Measurements from ENCODE around the gene NIM1K.

NIM1K gene

GRCh38 chr5:43268188-43268820, 76.3 kb downstream of the NIM1K start:
- no peak for DNase-seq (ENCODE audit: low read depth)
- H3K4me3 ChIP-seq (ENCODE audit: low read depth, low read length): no peak overlapping the region

- no peak overlapping the region for H3K4me3 ChIP-seq (ENCODE audit: low read depth, low read length)
- DNase-seq (ENCODE audit: low read depth): no peak
These were observed 78.6 kb downstream of the NIM1K start for GRCh38 chr5:43270645-43271044.

- no peak overlapping the region for H3K4me3 ChIP-seq (ENCODE audit: low read depth, low read length)
- DNase-seq (ENCODE audit: low read depth): no peak
These were observed 81.5 kb downstream of the NIM1K start for GRCh38 chr5:43273552-43273951.

GRCh38 chr5:43274435-43275114, 82.5 kb downstream of the NIM1K start:
- H3K4me3 ChIP-seq (ENCODE audit: low read depth, low read length): no peak overlapping the region
- no peak for DNase-seq (ENCODE audit: low read depth)

GRCh38 chr5:43275391-43275790, 83.4 kb downstream of the NIM1K start:
- no peak for DNase-seq (ENCODE audit: low read depth)
- H3K4me3 ChIP-seq (ENCODE audit: low read depth, low read length): no peak overlapping the region

- H3K4me3 ChIP-seq (ENCODE audit: low read depth, low read length): no peak overlapping the region
- no peak for DNase-seq (ENCODE audit: low read depth)
These were observed 87.7 kb downstream of the NIM1K start for GRCh38 chr5:43279548-43280274.

GRCh38 chr5:43281840-43282658, 90.0 kb downstream of the NIM1K start:
- no peak for DNase-seq (ENCODE audit: low read depth)
- no peak overlapping the region for H3K4me3 ChIP-seq (ENCODE audit: low read depth, low read length)

- no peak for DNase-seq (ENCODE audit: low read depth)
- no peak overlapping the region for H3K4me3 ChIP-seq (ENCODE audit: low read depth, low read length)
These were observed 94.6 kb downstream of the NIM1K start for GRCh38 chr5:43286623-43287022.

- H3K4me3 ChIP-seq (ENCODE audit: low read depth, low read length): no peak overlapping the region
- DNase-seq (ENCODE audit: low read depth): no peak
These were observed 95.5 kb downstream of the NIM1K start for GRCh38 chr5:43287493-43287892.

- H3K4me3 ChIP-seq (ENCODE audit: low read depth, low read length): no peak overlapping the region
- no peak for DNase-seq (ENCODE audit: low read depth)
These were observed 96.3 kb downstream of the NIM1K start for GRCh38 chr5:43288269-43288831.

GRCh38 chr5:43290726-43291125, 98.7 kb downstream of the NIM1K start:
- no peak overlapping the region for H3K4me3 ChIP-seq (ENCODE audit: low read depth, low read length)

GRCh38 chr5:43294226-43294625, 102.2 kb downstream of the NIM1K start:
- no peak overlapping the region for H3K4me3 ChIP-seq (ENCODE audit: low read depth, low read length)
- no peak for DNase-seq (ENCODE audit: low read depth)

More at GRCh38 chr5:43290726-43291125, 98.7 kb downstream of the NIM1K start:
- DNase-seq (ENCODE audit: low read depth): no peak

- H3K4me3 ChIP-seq (ENCODE audit: low read depth, low read length): no peak overlapping the region
- no peak for DNase-seq (ENCODE audit: low read depth)
These were observed 103.2 kb downstream of the NIM1K start for GRCh38 chr5:43295202-43295601.

- no peak overlapping the region for H3K4me3 ChIP-seq (ENCODE audit: low read depth, low read length)
- DNase-seq (ENCODE audit: low read depth): no peak
These were observed 104.8 kb downstream of the NIM1K start for GRCh38 chr5:43296835-43297234.

GRCh38 chr5:43298443-43298842, 106.4 kb downstream of the NIM1K start:
- H3K4me3 ChIP-seq (ENCODE audit: low read depth, low read length): no peak overlapping the region
- DNase-seq (ENCODE audit: low read depth): no peak

- no peak for DNase-seq (ENCODE audit: low read depth)
- H3K4me3 ChIP-seq (ENCODE audit: low read depth, low read length): no peak overlapping the region
These were observed 108.1 kb downstream of the NIM1K start for GRCh38 chr5:43300112-43300511.

GRCh38 chr5:43301653-43302091, 109.6 kb downstream of the NIM1K start:
- DNase-seq (ENCODE audit: low read depth): no peak
- no peak overlapping the region for H3K4me3 ChIP-seq (ENCODE audit: low read depth, low read length)

- no peak for DNase-seq (ENCODE audit: low read depth)
- no peak overlapping the region for H3K4me3 ChIP-seq (ENCODE audit: low read depth, low read length)
These were observed 110.5 kb downstream of the NIM1K start for GRCh38 chr5:43302481-43302880.

GRCh38 chr5:43303242-43303641, 111.2 kb downstream of the NIM1K start:
- H3K4me3 ChIP-seq (ENCODE audit: low read depth, low read length): no peak overlapping the region
- DNase-seq (ENCODE audit: low read depth): no peak
